CD14-positive monocyte (primary cell): ENCODE results near the gene NECAB3. TPM values are rescaled to one million over a fixed set of nuclear protein-coding genes. Genes with fewer than 3 reads are reported as not detected.

Source experiments
- DNase-seq, 3 donors: peaks; one replicate each; pipeline ENCODE4 v3.0.0-alpha.2; 2011 to 2022
- H2AFZ ChIP-seq: 2 replicates; pipeline ENCODE4 v1.6.0; 2012; ENCODE audit warnings: mild to moderate bottlenecking, low read depth, low read length, inconsistent platforms; ENCODE audit not compliant: insufficient read depth, poor library complexity, severe bottlenecking
- H3K27ac ChIP-seq, 2 donors: 1 replicate in 1 of 2; 2 replicates in 1 of 2; pipeline ENCODE4 v1.5.1; 2012 to 2013; ENCODE audit warnings: low read length in 2 of 2, control low read depth in 1 of 2, inconsistent platforms in 1 of 2, low read depth in 1 of 2, mild to moderate bottlenecking in 1 of 2
- H3K27me3 ChIP-seq, 2 donors: one replicate each; pipeline versions ENCODE4 v1.6.0 to v1.6.1; 2011 to 2013; ENCODE audit warnings: low read length in 2 of 2; ENCODE audit not compliant: control insufficient read depth in 2 of 2, insufficient read depth in 2 of 2
- H3K36me3 ChIP-seq, 2 donors: replicated peaks in 1 of 2; 1 replicate in 1 of 2; 2 replicates in 1 of 2; pipeline versions ENCODE4 v1.5.1 to v1.6.1; 2012 to 2013; ENCODE audit warnings: low read length in 2 of 2, control low read depth in 1 of 2, inconsistent platforms in 1 of 2, mild to moderate bottlenecking in 1 of 2; ENCODE audit not compliant: insufficient read depth in 2 of 2, control insufficient read depth in 1 of 2
- H3K4me1 ChIP-seq, 2 donors: 1 replicate in 1 of 2; 2 replicates in 1 of 2; pipeline versions ENCODE4 v1.5.1 to v1.6.1; 2012 to 2013; ENCODE audit warnings: low read length in 2 of 2, control low read depth in 1 of 2, inconsistent platforms in 1 of 2, mild to moderate bottlenecking in 1 of 2, moderate library complexity in 1 of 2; ENCODE audit not compliant: insufficient read depth in 2 of 2, control insufficient read depth in 1 of 2
- H3K4me2 ChIP-seq: replicated peaks from 2 replicates; pipeline ENCODE3; 2012; ENCODE audit warnings: low read length, moderate library complexity, mild to moderate bottlenecking; ENCODE audit not compliant: poor library complexity, severe bottlenecking; ENCODE audit errors: extremely low read depth
- H3K4me3 ChIP-seq, 3 experiments: fragments of 200-600 bp in 1 of 3; sonication (generic) in 1 of 3; replicated peaks in 1 of 3; 1 replicate in 2 of 3; 2 replicates in 1 of 3; pipeline ENCODE4 v1.5.1; 2011 to 2013; ENCODE audit warnings: low read length in 3 of 3, mild to moderate bottlenecking in 3 of 3, control low read depth in 2 of 3, low read depth in 2 of 3, inconsistent platforms in 1 of 3, moderate library complexity in 1 of 3
- H3K79me2 ChIP-seq: 2 replicates; pipeline ENCODE4 v1.6.0; 2012; ENCODE audit warnings: mild to moderate bottlenecking, control low read depth, inconsistent platforms, low read length, moderate library complexity; ENCODE audit not compliant: insufficient read depth
- H3K9ac ChIP-seq: 2 replicates; pipeline ENCODE4 v1.6.0; 2017; ENCODE audit warnings: low read length, mild to moderate bottlenecking; ENCODE audit not compliant: insufficient read depth, poor library complexity, severe bottlenecking
- H3K9me3 ChIP-seq, 2 donors: replicated peaks in 1 of 2; 1 replicate in 1 of 2; 2 replicates in 1 of 2; pipeline versions ENCODE4 v1.5.1 to v1.6.1; 2012 to 2013; ENCODE audit warnings: low read length in 2 of 2, control low read depth in 1 of 2; ENCODE audit not compliant: control insufficient read depth in 1 of 2, insufficient read depth in 1 of 2
- H4K20me1 ChIP-seq: 2 replicates; pipeline ENCODE4 v1.6.0; 2012; ENCODE audit warnings: mild to moderate bottlenecking, low read length, control low read depth, moderate library complexity; ENCODE audit not compliant: insufficient read depth
- H3K27ac Mint-ChIP-seq, 7 donors: one replicate each; pipeline ENCODE4 v1.8.0; 2020; ENCODE audit warnings: mild to moderate bottlenecking in 7 of 7, mixed read lengths in 7 of 7, moderate library complexity in 6 of 7, inconsistent platforms in 2 of 7
- H3K27me3 Mint-ChIP-seq, 3 donors: one replicate each; pipeline ENCODE4 v1.8.0; 2021 to 2022; ENCODE audit warnings: low read depth in 3 of 3, mild to moderate bottlenecking in 3 of 3, mixed read lengths in 3 of 3, moderate library complexity in 3 of 3, inconsistent platforms in 1 of 3
- H3K36me3 Mint-ChIP-seq, 2 donors: one replicate each; pipeline ENCODE4 v1.8.0; 2020; ENCODE audit warnings: mixed read lengths in 2 of 2, inconsistent platforms in 1 of 2, mild to moderate bottlenecking in 1 of 2
- H3K4me1 Mint-ChIP-seq: one replicate; pipeline ENCODE4 v1.8.0; 2020; ENCODE audit warnings: mild to moderate bottlenecking, mixed read lengths
- H3K4me3 Mint-ChIP-seq, 2 donors: one replicate each; pipeline ENCODE4 v1.8.0; 2020; ENCODE audit warnings: mild to moderate bottlenecking in 2 of 2, mixed read lengths in 2 of 2, moderate library complexity in 1 of 2
- H3K9me3 Mint-ChIP-seq, 7 donors: one replicate each; pipeline ENCODE4 v1.8.0; 2020 to 2022; ENCODE audit warnings: mixed read lengths in 7 of 7, mild to moderate bottlenecking in 6 of 7, moderate library complexity in 6 of 7, inconsistent platforms in 2 of 7
- CTCF ChIP-seq: fragments of 200-600 bp; IDR thresholded peaks from one replicate; pipeline ENCODE4 v1.8.0; 2022; ENCODE audit warnings: antibody characterized with exemption, mild to moderate bottlenecking
- WGBS: methylation state at CpG from one replicate; pipeline ENCODE4 v1.1.5; 2013; ENCODE audit warnings: missing lambda C conversion rate; ENCODE audit not compliant: insufficient coverage; 5-methylcytosine and 5-hydroxymethylcytosine counted together
- intact Hi-C, 2 donors: fragments of 100-400 bp; cut with micrococcal nuclease; formaldehyde crosslinking; loops; one replicate each; pipeline versions ENCODE4 v1.15.0 to v1.15.1; 2023
- polyA plus RNA-seq, 3 donors: library from polyadenylated mRNA; depleted of rRNA in 1 of 3; unstranded in 2 of 3; stranded (reverse) in 1 of 3; fragments of 300-500 nt in 2 of 3; fragments of >200 nt in 1 of 3; fragmentation: Illumina TruSeq in 2 of 3; gene quantifications; 1 replicate in 2 of 3; 2 replicates in 1 of 3; pipeline ENCODE4 v1.2.3, GENCODE V29; 2012 to 2021

NECAB3 gene
- polyA plus RNA-seq, 3 donors = 1.3 to 12.8 (median 1.8) TPM

GRCh38 chr20:33626190-33626589, 48.0 kb downstream of the NECAB3 start:
- intact Hi-C loops = no loop called here
- peaks cover 73 to 76% of the 10 kb centered on the region in 2 donors for H3K36me3 Mint-ChIP-seq
- no peaks in the 10 kb centered on the region for H3K4me1 Mint-ChIP-seq
- no peaks in the 10 kb centered on the region for H3K9me3 Mint-ChIP-seq
- no peak overlapping the region for H3K4me3 Mint-ChIP-seq
- no peaks in the 10 kb centered on the region for H3K4me1 ChIP-seq
- H3K4me3 ChIP-seq = no peak overlapping the region
- peaks cover 53 to 93% of the 10 kb centered on the region in 2 donors for H3K36me3 ChIP-seq
- no peak overlapping the region for H3K27ac ChIP-seq
- WGBS = 97% methylated on average over 3 of the region's 4 CpGs
- no peaks in the 10 kb centered on the region for H4K20me1 ChIP-seq
- H3K9me3 ChIP-seq = no peaks in the 10 kb centered on the region
- no peak overlapping the region for H3K9ac ChIP-seq
- TF ChIP-seq CTCF = no peak
- H2AFZ ChIP-seq = no peak overlapping the region
- no peak overlapping the region for H3K4me2 ChIP-seq
- H3K27ac Mint-ChIP-seq = no peak overlapping the region
- H3K27me3 Mint-ChIP-seq = no peaks in the 10 kb centered on the region
- no peaks in the 10 kb centered on the region for H3K27me3 ChIP-seq
- no peak for DNase-seq
- H3K79me2 ChIP-seq = no peaks in the 10 kb centered on the region

- H3K4me1 Mint-ChIP-seq = no peaks in the 10 kb centered on the region
- TF ChIP-seq CTCF = no peak
- H3K36me3 Mint-ChIP-seq = peaks cover 58 to 71% of the 10 kb centered on the region in 2 donors
- no peaks in the 10 kb centered on the region for H3K4me1 ChIP-seq
- no peaks in the 10 kb centered on the region for H3K79me2 ChIP-seq
- no peak for DNase-seq
- H4K20me1 ChIP-seq = no peaks in the 10 kb centered on the region
- intact Hi-C loops = no loop called here
- no peak overlapping the region for H3K4me3 Mint-ChIP-seq
- H3K9me3 ChIP-seq = no peaks in the 10 kb centered on the region
- H3K4me3 ChIP-seq = no peak overlapping the region
- H3K9me3 Mint-ChIP-seq = no peaks in the 10 kb centered on the region
- H2AFZ ChIP-seq = no peak overlapping the region
- no peak overlapping the region for H3K27ac Mint-ChIP-seq
- H3K27me3 ChIP-seq = no peaks in the 10 kb centered on the region
- H3K27me3 Mint-ChIP-seq = no peaks in the 10 kb centered on the region
- H3K4me2 ChIP-seq = no peak overlapping the region
- peaks cover 42 to 80% of the 10 kb centered on the region in 2 donors for H3K36me3 ChIP-seq
- H3K9ac ChIP-seq = no peak overlapping the region
- 100% methylated on average over 1 of the region's 3 CpGs for WGBS
- no peak overlapping the region for H3K27ac ChIP-seq
Observed at GRCh38 chr20:33624399-33624798, 49.8 kb downstream of the NECAB3 start.
